Activated naive CD8-positive, alpha-beta T cell treated with anti-CD3 and anti-CD28 coated beads, Interleukin-2, amount 50 U/mL, for 24 hours (primary cell): ENCODE measurements around the gene MRPL51.
A peak's percentile ranks its signal among the peaks of the same experiment; 100 is the strongest.
"Not testable (repeated sequence)": the region's sequence is repeated elsewhere in the genome, so short reads cannot be mapped to it uniquely, and the experiment has no call there.

Experiments used
- ATAC-seq: fragments of 150-1000 bp; cut with Tn5 transposase; one replicate; pipeline ENCODE4 v1.10.0; 2021
- DNase-seq: peaks from one replicate; pipeline ENCODE4 v3.0.0; 2021
- H3K27ac Mint-ChIP-seq: one replicate; pipeline ENCODE4 v1.8.0; 2021; ENCODE audit warnings: mild to moderate bottlenecking, mixed read lengths
- H3K27me3 Mint-ChIP-seq: one replicate; pipeline ENCODE4 v1.8.0; 2021; ENCODE audit warnings: mixed read lengths
- H3K36me3 Mint-ChIP-seq: one replicate; pipeline ENCODE4 v1.8.0; 2021; ENCODE audit warnings: low read depth, mixed read lengths
- H3K4me1 Mint-ChIP-seq: one replicate; pipeline ENCODE4 v1.8.0; 2021; ENCODE audit warnings: mixed read lengths
- H3K4me3 Mint-ChIP-seq: one replicate; pipeline ENCODE4 v1.8.0; 2021; ENCODE audit warnings: mild to moderate bottlenecking, moderate library complexity, mixed read lengths
- H3K9me3 Mint-ChIP-seq: one replicate; pipeline ENCODE4 v1.8.0; 2021; ENCODE audit warnings: mixed read lengths

Gene MRPL51

DNA sequence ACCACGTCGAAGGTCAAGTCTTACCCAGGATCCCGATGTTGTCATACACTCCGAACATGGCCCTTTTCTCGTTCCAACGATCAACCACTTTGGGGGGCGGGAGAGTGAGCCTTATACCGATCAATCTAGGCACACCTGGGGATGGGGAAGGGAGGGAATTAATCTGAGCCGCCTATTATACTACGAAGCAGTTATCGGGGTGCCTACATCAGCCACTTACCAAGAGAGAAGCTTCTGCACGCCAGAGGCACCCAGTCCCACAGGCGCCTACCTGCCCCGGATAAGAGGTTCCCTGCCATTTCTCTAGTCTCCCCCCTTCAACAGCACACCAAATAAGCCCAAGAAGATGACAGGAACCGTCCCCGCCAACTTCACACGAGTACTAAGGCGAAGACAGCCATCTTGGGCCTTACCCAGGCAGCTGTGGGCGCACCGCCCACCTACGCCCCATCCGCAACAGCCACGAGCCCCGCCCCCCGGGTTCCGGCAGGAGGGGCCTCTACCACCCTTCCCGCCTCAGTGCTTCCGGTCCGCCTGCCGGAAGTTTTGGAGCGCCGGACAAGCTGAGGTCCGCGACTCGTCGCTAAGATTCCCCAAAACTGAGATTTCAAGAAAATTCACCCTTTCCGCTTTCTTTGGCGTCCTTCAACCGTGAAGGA is at the start of gene MRPL51:
TSS of gene MRPL51 (minus strand) at position 425 of the 659 bp plus-strand sequence. CDS start at position 299, 126 bp downstream.
- H3K4me1 Mint-ChIP-seq, result peaks cover 38% of the 10 kb centered on the region
- DNase-seq (peak; percentile 100), ATAC-seq (peak; percentile 81)
- peaks cover 36% of the 10 kb centered on the region for H3K36me3 Mint-ChIP-seq
- H3K27ac Mint-ChIP-seq, result peak within 1 kb of the TSS; percentile 99
- H3K4me3 Mint-ChIP-seq, result peak within 1 kb of the TSS; percentile 99
- H3K27me3 Mint-ChIP-seq, result no peaks in the 10 kb centered on the region
- H3K9me3 Mint-ChIP-seq, result no peaks in the 10 kb centered on the region

DNA sequence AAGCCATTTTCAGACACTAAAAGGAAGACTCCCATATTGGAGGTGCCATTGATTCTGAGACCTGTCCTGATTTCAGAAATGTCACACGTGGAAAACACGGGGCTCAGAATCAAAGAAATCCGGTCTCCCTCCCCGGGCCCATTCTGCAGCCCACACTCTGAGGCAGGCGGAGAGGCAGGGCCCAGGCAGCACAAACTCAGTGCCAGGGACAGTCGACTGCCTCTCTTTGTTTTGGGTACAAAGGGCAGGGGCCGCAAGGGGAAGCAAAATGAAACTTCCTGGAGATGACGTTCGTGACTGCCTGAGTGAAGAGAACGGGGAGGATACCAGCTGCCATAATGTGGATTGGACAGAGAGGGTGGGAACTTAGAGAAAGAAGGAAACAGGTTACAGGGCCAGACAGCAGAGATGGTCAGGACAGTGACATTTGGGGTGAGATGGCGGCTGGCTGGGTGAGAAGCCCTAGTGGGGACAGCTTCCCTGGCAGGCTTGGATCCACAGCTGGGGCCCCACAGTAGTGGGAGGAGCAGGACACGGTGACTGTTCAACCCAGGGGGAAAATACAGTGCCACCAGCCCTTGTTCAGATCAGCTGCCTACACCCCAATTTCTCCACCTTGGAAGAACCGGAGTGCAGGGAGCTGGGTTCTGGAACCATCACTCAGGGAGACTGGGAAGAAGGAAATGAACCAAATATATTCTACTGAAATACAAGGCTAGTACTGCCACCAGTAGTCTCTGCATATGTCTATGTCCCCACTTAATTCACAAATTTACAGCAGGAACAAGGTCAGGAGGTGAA is 49.3 kb upstream of the MRPL51 start:
- Mint-ChIP-seq H3K9me3 (no peaks in the 10 kb centered on the region), H3K27ac (no peak overlapping the region), H3K4me1 (peaks cover 39% of the 10 kb centered on the region), H3K27me3 (no peaks in the 10 kb centered on the region), H3K36me3 (peaks cover 28% of the 10 kb centered on the region), H3K4me3 (peak overlapping the region; percentile 29)
- ATAC-seq, result no peak
- DNase-seq, result no peak

DNA sequence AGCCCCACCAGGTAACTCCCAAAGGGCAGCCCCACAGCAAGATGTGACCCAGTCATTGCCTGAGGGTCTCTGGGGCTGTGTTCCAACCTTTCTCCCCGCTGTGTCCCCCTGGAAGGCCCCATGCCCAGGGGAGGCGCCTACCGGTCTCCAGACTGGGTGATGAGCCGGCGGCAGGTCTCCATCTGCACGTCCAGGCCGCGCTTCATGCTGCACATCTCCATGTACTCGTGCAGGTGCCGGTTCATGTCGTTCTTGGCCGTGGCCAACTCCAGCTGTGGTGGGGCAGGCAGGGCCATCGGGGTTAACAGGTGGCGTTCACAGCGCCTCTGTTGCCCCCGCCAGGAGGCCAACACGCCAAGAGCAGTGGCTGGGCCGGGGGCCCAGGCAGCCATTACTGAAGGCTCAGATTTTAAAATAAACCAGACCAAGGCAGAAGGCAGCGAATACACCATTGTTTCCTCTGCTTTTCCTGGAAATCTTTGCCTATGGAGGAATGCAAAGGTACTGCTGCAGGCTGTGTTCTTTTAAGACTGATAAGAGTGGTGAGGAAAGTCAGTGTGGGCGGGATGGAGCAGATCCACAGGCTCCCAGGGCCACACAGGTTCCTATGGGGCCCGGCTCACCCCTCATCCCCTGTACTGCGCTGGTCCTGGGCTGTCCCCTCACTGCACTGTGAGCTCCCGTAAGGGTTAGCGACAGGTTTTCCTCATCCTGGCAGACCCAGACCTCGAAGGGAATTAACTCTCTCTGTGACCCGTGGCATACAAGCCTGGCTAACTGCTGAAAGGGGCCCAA is 48.5 kb upstream of the MRPL51 start:
- ATAC-seq, result no peak
- Mint-ChIP-seq H3K36me3 (peaks cover 32% of the 10 kb centered on the region), H3K4me3 (no peak overlapping the region), H3K27me3 (no peaks in the 10 kb centered on the region), H3K9me3 (no peaks in the 10 kb centered on the region), H3K27ac (no peak overlapping the region), H3K4me1 (peaks cover 48% of the 10 kb centered on the region)
- no peak for DNase-seq

DNA sequence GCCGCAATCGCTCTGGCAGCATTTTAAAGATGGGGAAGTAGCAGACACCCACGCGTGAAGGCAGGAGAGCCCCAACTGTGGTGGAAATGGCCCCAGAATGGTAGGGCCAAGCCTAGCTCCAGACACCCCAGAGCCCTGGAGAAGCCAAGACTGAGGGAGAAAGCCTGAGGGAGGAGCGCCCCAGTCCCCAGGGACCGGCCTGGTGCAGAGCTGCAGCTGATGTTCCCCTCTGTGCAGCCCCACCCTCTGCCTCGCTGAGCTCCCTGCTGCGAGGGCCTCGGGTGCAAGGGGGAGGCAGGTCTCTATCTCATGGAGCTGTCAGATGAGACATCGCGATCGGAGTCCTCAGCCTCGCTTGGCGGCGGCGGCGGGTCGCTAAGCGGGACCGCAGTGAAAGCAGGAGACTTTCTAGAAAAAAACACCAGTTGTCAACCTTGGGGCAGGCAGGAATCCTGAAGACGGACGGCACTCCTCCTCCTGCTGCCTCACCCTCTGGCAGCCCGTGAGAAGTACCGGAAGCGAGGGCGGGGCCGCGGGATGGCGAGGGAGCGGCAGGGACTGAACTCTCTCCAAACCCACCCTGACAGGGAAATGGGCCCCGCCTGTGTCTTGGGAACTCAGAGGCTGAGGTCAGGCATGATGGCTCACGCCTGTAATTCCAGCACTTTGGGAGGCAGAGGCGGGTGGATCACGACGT is 47.3 kb upstream of the MRPL51 start:
- peaks cover 2% of the 10 kb centered on the region for H3K27me3 Mint-ChIP-seq
- no peaks in the 10 kb centered on the region for H3K9me3 Mint-ChIP-seq
- H3K36me3 Mint-ChIP-seq, result peaks cover 37% of the 10 kb centered on the region
- ATAC-seq, result peak; percentile 9
- peak overlapping the region; percentile 100 for H3K27ac Mint-ChIP-seq
- peak; percentile 65 for DNase-seq
- H3K4me1 Mint-ChIP-seq, result peaks cover 58% of the 10 kb centered on the region
- peak overlapping the region; percentile 97 for H3K4me3 Mint-ChIP-seq

DNA sequence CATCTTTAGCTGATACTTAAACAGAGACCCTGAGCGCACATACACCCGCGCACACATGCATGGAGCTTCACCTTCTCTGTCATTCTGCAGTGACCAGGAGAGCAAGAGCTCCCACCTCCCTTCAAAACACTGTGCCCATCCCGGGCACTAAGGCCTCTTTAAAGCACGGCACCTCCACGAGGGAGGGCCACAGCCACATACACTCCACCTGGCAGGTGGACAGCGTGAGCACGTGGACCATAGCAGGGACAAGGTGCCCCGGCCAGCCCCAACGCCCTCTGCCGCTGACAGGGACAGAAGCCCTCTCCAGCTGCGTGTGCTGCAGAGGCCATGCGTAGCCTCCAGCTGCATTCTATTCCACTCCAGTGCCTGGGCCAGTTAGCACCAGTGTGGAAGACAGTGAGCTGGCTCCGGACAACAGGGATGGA is 46.7 kb upstream of the MRPL51 start:
- peaks cover 43% of the 10 kb centered on the region for H3K36me3 Mint-ChIP-seq
- DNase-seq (peak; percentile 23), ATAC-seq (peak; percentile 1)
- peaks cover 3% of the 10 kb centered on the region for H3K27me3 Mint-ChIP-seq
- H3K9me3 Mint-ChIP-seq, result no peaks in the 10 kb centered on the region
- peak overlapping the region; percentile 97 for H3K4me3 Mint-ChIP-seq
- peaks cover 63% of the 10 kb centered on the region for H3K4me1 Mint-ChIP-seq
- peak overlapping the region; percentile 100 for H3K27ac Mint-ChIP-seq

DNA sequence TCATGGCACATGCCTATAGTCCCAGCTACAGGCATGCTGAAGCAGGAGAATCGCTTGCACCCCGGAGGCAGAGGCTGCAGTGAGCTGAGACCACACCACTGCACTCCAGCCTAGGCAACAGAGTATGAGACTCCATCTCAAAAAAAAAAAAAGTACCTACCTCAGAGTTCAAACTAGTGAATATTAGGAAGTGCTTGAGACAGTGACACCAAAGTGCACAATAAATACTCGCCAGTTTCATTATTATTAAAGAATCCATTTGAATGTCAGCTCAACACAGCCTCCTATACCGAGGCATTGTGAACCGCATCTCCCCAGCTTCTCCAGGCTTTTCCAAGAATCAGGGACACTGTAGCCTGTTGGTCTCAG is 46.2 kb upstream of the MRPL51 start:
- Mint-ChIP-seq H3K4me3 (peak overlapping the region; percentile 97), H3K27ac (peak overlapping the region; percentile 100), H3K27me3 (peaks cover 3% of the 10 kb centered on the region), H3K36me3 (peaks cover 46% of the 10 kb centered on the region), H3K4me1 (peaks cover 64% of the 10 kb centered on the region), H3K9me3 (no peaks in the 10 kb centered on the region)
- no peak for DNase-seq
- ATAC-seq, result peak; percentile 4

DNA sequence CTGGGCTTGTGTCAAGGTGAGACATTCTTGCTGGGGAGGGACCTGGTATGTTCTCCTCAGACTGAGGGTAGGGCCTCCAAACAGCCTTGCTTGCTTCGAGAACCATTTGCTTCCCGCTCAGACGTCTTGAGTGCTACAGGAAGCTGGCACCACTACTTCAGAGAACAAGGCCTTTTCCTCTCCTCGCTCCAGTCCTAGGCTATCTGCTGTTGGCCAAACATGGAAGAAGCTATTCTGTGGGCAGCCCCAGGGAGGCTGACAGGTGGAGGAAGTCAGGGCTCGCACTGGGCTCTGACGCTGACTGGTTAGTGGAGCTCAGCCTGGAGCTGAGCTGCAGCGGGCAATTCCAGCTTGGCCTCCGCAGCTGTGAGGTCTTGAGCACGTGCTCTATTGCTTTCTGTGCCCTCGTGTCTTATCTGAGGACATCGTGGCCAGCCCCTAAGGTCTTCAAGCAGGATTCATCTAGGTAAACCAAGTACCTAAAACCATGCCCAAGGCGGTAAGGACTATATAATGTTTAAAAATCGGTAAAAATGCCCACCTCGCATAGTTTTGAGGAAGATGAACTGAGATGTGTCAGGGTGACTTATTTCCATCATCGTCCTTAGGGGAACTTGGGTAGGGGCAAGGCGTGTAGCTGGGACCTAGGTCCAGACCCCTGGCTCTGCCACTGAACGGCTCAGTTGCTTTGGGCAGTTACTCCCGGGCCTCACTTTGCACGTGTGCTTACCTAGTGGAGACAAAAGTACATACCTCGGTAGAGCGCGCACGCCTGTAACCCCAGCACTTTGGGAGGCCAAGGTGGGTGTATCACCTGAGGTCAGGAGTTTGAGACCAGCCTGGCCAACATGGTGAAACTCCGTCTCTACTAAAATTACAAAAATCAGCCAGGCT is 45.6 kb upstream of the MRPL51 start:
- peak overlapping the region; percentile 97 for H3K4me3 Mint-ChIP-seq
- peaks cover 3% of the 10 kb centered on the region for H3K27me3 Mint-ChIP-seq
- H3K9me3 Mint-ChIP-seq, result no peaks in the 10 kb centered on the region
- DNase-seq (peak; percentile 53), ATAC-seq (peak; percentile 4)
- H3K4me1 Mint-ChIP-seq, result peaks cover 68% of the 10 kb centered on the region
- peak overlapping the region; percentile 100 for H3K27ac Mint-ChIP-seq
- H3K36me3 Mint-ChIP-seq, result peaks cover 49% of the 10 kb centered on the region

DNA sequence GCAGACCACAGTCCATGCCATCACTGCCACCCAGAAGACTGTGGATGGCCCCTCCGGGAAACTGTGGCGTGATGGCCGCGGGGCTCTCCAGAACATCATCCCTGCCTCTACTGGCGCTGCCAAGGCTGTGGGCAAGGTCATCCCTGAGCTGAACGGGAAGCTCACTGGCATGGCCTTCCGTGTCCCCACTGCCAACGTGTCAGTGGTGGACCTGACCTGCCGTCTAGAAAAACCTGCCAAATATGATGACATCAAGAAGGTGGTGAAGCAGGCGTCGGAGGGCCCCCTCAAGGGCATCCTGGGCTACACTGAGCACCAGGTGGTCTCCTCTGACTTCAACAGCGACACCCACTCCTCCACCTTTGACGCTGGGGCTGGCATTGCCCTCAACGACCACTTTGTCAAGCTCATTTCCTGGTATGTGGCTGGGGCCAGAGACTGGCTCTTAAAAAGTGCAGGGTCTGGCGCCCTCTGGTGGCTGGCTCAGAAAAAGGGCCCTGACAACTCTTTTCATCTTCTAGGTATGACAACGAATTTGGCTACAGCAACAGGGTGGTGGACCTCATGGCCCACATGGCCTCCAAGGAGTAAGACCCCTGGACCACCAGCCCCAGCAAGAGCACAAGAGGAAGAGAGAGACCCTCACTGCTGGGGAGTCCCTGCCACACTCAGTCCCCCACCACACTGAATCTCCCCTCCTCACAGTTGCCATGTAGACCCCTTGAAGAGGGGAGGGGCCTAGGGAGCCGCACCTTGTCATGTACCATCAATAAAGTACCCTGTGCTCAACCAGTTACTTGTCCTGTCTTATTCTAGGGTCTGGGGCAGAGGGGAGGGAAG is 44.7 kb upstream of the MRPL51 start:
- peak; percentile 80 for DNase-seq
- H3K9me3 Mint-ChIP-seq, H3K27me3 Mint-ChIP-seq, ATAC-seq: not testable (repeated sequence)
- Mint-ChIP-seq H3K36me3 (peaks cover 51% of the 10 kb centered on the region), H3K4me1 (peaks cover 72% of the 10 kb centered on the region), H3K27ac (peak overlapping the region; percentile 100), H3K4me3 (peak overlapping the region; percentile 97)

DNA sequence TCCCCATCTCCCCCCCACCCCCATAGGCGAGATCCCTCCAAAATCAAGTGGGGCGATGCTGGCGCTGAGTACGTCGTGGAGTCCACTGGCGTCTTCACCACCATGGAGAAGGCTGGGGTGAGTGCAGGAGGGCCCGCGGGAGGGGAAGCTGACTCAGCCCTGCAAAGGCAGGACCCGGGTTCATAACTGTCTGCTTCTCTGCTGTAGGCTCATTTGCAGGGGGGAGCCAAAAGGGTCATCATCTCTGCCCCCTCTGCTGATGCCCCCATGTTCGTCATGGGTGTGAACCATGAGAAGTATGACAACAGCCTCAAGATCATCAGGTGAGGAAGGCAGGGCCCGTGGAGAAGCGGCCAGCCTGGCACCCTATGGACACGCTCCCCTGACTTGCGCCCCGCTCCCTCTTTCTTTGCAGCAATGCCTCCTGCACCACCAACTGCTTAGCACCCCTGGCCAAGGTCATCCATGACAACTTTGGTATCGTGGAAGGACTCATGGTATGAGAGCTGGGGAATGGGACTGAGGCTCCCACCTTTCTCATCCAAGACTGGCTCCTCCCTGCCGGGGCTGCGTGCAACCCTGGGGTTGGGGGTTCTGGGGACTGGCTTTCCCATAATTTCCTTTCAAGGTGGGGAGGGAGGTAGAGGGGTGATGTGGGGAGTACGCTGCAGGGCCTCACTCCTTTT is 44.0 kb upstream of the MRPL51 start:
- Mint-ChIP-seq H3K9me3 (no peaks in the 10 kb centered on the region), H3K4me1 (peaks cover 74% of the 10 kb centered on the region), H3K27me3 (peaks cover 5% of the 10 kb centered on the region), H3K27ac (peak overlapping the region; percentile 100), H3K4me3 (peak overlapping the region; percentile 97), H3K36me3 (peaks cover 58% of the 10 kb centered on the region)
- peak; percentile 37 for DNase-seq
- no peak for ATAC-seq

DNA sequence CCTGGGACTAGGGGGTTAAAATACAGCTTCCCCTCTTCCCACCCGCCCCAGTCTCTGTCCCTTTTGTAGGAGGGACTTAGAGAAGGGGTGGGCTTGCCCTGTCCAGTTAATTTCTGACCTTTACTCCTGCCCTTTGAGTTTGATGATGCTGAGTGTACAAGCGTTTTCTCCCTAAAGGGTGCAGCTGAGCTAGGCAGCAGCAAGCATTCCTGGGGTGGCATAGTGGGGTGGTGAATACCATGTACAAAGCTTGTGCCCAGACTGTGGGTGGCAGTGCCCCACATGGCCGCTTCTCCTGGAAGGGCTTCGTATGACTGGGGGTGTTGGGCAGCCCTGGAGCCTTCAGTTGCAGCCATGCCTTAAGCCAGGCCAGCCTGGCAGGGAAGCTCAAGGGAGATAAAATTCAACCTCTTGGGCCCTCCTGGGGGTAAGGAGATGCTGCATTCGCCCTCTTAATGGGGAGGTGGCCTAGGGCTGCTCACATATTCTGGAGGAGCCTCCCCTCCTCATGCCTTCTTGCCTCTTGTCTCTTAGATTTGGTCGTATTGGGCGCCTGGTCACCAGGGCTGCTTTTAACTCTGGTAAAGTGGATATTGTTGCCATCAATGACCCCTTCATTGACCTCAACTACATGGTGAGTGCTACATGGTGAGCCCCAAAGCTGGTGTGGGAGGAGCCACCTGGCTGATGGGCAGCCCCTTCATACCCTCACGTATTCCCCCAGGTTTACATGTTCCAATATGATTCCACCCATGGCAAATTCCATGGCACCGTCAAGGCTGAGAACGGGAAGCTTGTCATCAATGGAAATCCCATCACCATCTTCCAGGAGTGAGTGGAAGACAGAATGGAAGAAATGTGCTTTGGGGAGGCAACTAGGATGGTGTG is 43.1 kb upstream of the MRPL51 start:
- peak overlapping the region; percentile 100 for H3K27ac Mint-ChIP-seq
- H3K4me3 Mint-ChIP-seq, result peak overlapping the region; percentile 97
- H3K9me3 Mint-ChIP-seq, result no peaks in the 10 kb centered on the region
- DNase-seq (no peak), ATAC-seq (no peak)
- H3K4me1 Mint-ChIP-seq, result peaks cover 77% of the 10 kb centered on the region
- peaks cover 5% of the 10 kb centered on the region for H3K27me3 Mint-ChIP-seq
- peaks cover 62% of the 10 kb centered on the region for H3K36me3 Mint-ChIP-seq

DNA sequence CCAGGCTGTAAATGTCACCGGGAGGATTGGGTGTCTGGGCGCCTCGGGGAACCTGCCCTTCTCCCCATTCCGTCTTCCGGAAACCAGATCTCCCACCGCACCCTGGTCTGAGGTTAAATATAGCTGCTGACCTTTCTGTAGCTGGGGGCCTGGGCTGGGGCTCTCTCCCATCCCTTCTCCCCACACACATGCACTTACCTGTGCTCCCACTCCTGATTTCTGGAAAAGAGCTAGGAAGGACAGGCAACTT is 42.6 kb upstream of the MRPL51 start:
- peaks cover 75% of the 10 kb centered on the region for H3K4me1 Mint-ChIP-seq
- no peak for DNase-seq
- H3K27ac Mint-ChIP-seq, result peak overlapping the region; percentile 100
- peaks cover 5% of the 10 kb centered on the region for H3K27me3 Mint-ChIP-seq
- no peaks in the 10 kb centered on the region for H3K9me3 Mint-ChIP-seq
- H3K36me3 Mint-ChIP-seq, result peaks cover 68% of the 10 kb centered on the region
- no peak for ATAC-seq
- H3K4me3 Mint-ChIP-seq, result peak overlapping the region; percentile 97
